ENCODE data around the gene GPR150. TPM values are rescaled to one million over a fixed set of nuclear protein-coding genes. Genes with fewer than 3 reads are reported as not detected.

GPR150 gene
- polyA plus RNA-seq, 1 donor (not counting 4 experiments of a cell fraction or from before 2014, with no cell fraction given), result 0.07 TPM

DNA sequence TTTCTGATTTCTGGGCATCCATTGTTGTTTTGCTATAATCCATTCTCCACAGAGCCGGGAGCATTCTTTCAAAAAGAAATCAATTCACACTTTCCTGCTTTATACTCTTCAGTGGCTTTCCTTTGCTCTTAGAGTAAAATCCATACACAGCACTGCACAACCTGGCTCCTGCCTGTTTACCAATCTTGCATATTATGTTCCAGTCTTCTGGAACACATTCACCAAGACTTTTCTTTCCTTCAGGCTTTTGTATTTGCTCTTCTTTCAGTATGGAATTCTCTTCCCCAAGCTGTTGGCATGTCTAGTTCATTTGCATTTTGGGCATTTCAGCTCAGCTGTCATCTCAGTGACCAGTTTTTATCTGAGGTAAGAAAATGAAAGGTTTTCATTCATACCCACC lies 33.0 kb downstream of the GPR150 start:
- dilution Hi-C loops (cut with MboI; ENCODE audit: extremely low pct_ligation_motif_present, low sequenced_read_pairs), result no loop called here

DNA sequence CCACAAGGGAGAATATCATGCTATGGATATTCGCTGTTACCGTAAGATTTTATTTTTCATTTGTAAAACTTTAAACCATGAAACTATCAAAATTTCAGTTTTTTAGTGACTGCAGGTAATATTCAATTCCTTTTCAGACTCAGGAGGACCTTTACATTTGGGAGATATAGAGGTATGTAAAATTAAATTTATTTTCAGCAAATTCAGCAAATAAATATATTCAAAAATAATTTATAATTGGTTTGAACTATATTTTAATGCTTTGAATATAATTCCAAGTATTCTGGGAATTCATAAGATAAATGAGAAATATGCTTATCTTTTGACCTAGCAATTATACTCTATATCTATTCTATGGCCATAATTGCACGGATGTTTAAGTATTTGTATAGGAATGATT lies 34.3 kb downstream of the GPR150 start:
- H3K27ac ChIP-seq (ENCODE audit: control insufficient read depth, insufficient read depth, low read length), result no peak overlapping the region
- no peak overlapping the region for H2AFZ ChIP-seq (ENCODE audit: control insufficient read depth, low read length)
- no peaks in the 10 kb centered on the region for H3K9me1 ChIP-seq (ENCODE audit: control insufficient read depth, extremely low read depth, insufficient read depth, low read length)
- H3K9ac ChIP-seq (ENCODE audit: control insufficient read depth, extremely low read depth, insufficient read depth, low read length), result no peak overlapping the region
- no peaks in the 10 kb centered on the region for H3K27me3 ChIP-seq (ENCODE audit: control insufficient read depth, extremely low read depth, insufficient read depth, low read length)
- no peak overlapping the region for H3K4me2 ChIP-seq (ENCODE audit: control insufficient read depth, extremely low read depth, insufficient read depth, low read depth, low read length)
- H3K4me3 ChIP-seq (ENCODE audit: control insufficient read depth in 2 of 3, extremely low read depth in 1 of 3, insufficient read depth in 2 of 3, low read depth in 1 of 3, low read length in 3 of 3), result no peak overlapping the region
- TF ChIP-seq EZH2 (IDR thresholded peaks at IDR 0.05; ENCODE audit: low read length), result no peak
- TF ChIP-seq, protein P1, sequence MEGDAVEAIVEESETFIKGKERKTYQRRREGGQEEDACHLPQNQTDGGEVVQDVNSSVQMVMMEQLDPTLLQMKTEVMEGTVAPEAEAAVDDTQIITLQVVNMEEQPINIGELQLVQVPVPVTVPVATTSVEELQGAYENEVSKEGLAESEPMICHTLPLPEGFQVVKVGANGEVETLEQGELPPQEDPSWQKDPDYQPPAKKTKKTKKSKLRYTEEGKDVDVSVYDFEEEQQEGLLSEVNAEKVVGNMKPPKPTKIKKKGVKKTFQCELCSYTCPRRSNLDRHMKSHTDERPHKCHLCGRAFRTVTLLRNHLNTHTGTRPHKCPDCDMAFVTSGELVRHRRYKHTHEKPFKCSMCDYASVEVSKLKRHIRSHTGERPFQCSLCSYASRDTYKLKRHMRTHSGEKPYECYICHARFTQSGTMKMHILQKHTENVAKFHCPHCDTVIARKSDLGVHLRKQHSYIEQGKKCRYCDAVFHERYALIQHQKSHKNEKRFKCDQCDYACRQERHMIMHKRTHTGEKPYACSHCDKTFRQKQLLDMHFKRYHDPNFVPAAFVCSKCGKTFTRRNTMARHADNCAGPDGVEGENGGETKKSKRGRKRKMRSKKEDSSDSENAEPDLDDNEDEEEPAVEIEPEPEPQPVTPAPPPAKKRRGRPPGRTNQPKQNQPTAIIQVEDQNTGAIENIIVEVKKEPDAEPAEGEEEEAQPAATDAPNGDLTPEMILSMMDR (optimal IDR thresholded peaks at IDR 0.05 in 1 of 3, IDR thresholded peaks at IDR 0.05 in 1 of 3, conservative IDR thresholded peaks at IDR 0.05 in 1 of 3; ENCODE audit: extremely low read depth in 1 of 3, insufficient read depth in 2 of 3, low read length in 3 of 3), result no peak
- no peaks in the 10 kb centered on the region for H4K20me1 ChIP-seq (ENCODE audit: control insufficient read depth, extremely low read depth, insufficient read depth, low read length)
- DNase-seq (ENCODE audit: low read depth, low spot score), result no peak
- no peaks in the 10 kb centered on the region for H3K36me3 ChIP-seq (ENCODE audit: control insufficient read depth in 2 of 2, extremely low read depth in 1 of 2, insufficient read depth in 2 of 2, low read length in 2 of 2)
- no peaks in the 10 kb centered on the region for H3K79me2 ChIP-seq (ENCODE audit: control insufficient read depth, insufficient read depth, low read length)
- dilution Hi-C loops (cut with MboI; ENCODE audit: extremely low pct_ligation_motif_present, low sequenced_read_pairs), result no loop called here
- FAIRE-seq, result no peak
- no peaks in the 10 kb centered on the region for H3K4me1 ChIP-seq (ENCODE audit: control insufficient read depth, extremely low read depth, insufficient read depth, low read length)
- H3K9me3 ChIP-seq (ENCODE audit: control insufficient read depth, low read depth, low read length), result no peaks in the 10 kb centered on the region

More for the DNA sequence above, 33.0 kb downstream of the GPR150 start:
- no peaks in the 10 kb centered on the region for H3K27me3 ChIP-seq (ENCODE audit: control insufficient read depth, extremely low read depth, insufficient read depth, low read length)
- TF ChIP-seq, protein P1 (optimal IDR thresholded peaks at IDR 0.05 in 1 of 3, IDR thresholded peaks at IDR 0.05 in 1 of 3, conservative IDR thresholded peaks at IDR 0.05 in 1 of 3; ENCODE audit: extremely low read depth in 1 of 3, insufficient read depth in 2 of 3, low read length in 3 of 3), result no peak
- no peak for TF ChIP-seq EZH2 (IDR thresholded peaks at IDR 0.05; ENCODE audit: low read length)
- no peaks in the 10 kb centered on the region for H3K9me1 ChIP-seq (ENCODE audit: control insufficient read depth, extremely low read depth, insufficient read depth, low read length)
- no peak overlapping the region for H2AFZ ChIP-seq (ENCODE audit: control insufficient read depth, low read length)
- no peak overlapping the region for H3K4me3 ChIP-seq (ENCODE audit: control insufficient read depth in 2 of 3, extremely low read depth in 1 of 3, insufficient read depth in 2 of 3, low read depth in 1 of 3, low read length in 3 of 3)
- H3K27ac ChIP-seq (ENCODE audit: control insufficient read depth, insufficient read depth, low read length), result no peak overlapping the region
- no peak overlapping the region for H3K9ac ChIP-seq (ENCODE audit: control insufficient read depth, extremely low read depth, insufficient read depth, low read length)
- no peak overlapping the region for H3K4me2 ChIP-seq (ENCODE audit: control insufficient read depth, extremely low read depth, insufficient read depth, low read depth, low read length)
- no peaks in the 10 kb centered on the region for H3K36me3 ChIP-seq (ENCODE audit: control insufficient read depth in 2 of 2, extremely low read depth in 1 of 2, insufficient read depth in 2 of 2, low read length in 2 of 2)
- FAIRE-seq (no peak), DNase-seq (ENCODE audit: low read depth, low spot score) (no peak)
- no peaks in the 10 kb centered on the region for H4K20me1 ChIP-seq (ENCODE audit: control insufficient read depth, extremely low read depth, insufficient read depth, low read length)
- peaks cover 2% of the 10 kb centered on the region for H3K4me1 ChIP-seq (ENCODE audit: control insufficient read depth, extremely low read depth, insufficient read depth, low read length)
- no peaks in the 10 kb centered on the region for H3K79me2 ChIP-seq (ENCODE audit: control insufficient read depth, insufficient read depth, low read length)
- H3K9me3 ChIP-seq (ENCODE audit: control insufficient read depth, low read depth, low read length), result no peaks in the 10 kb centered on the region

All from keratinocyte (primary cell).